IPS-20b (cell line): Measurements from ENCODE around the gene CD27.
"Not testable (repeated sequence)": the region's sequence is repeated elsewhere in the genome, so short reads cannot be mapped to it uniquely, and the experiment has no call there.

Experiments
- H3K27ac ChIP-seq: one replicate; pipeline ENCODE4 v1.5.1; 2013; ENCODE audit warnings: low read length
- H3K27me3 ChIP-seq: 2 replicates; pipeline ENCODE4 v1.6.1; 2013; ENCODE audit warnings: mild to moderate bottlenecking, low read length, inconsistent platforms; ENCODE audit not compliant: insufficient read depth
- H3K36me3 ChIP-seq: 2 replicates; pipeline ENCODE4 v1.6.1; 2013; ENCODE audit warnings: low read depth, mild to moderate bottlenecking, inconsistent platforms, low read length, moderate library complexity; ENCODE audit not compliant: insufficient read depth
- H3K4me1 ChIP-seq: 2 replicates; pipeline ENCODE4 v1.6.1; 2013; ENCODE audit warnings: mild to moderate bottlenecking, control low read depth, inconsistent platforms, low read length, moderate library complexity; ENCODE audit not compliant: insufficient read depth
- H3K4me3 ChIP-seq: 2 replicates; pipeline ENCODE4 v1.5.1; 2013; ENCODE audit warnings: mild to moderate bottlenecking, low read length, inconsistent platforms
- H3K9ac ChIP-seq: 2 replicates; pipeline ENCODE4 v1.6.1; 2013; ENCODE audit warnings: low read depth, mild to moderate bottlenecking, inconsistent platforms, low read length, moderate library complexity
- H3K9me3 ChIP-seq: 2 replicates; pipeline ENCODE4 v1.6.1; 2013; ENCODE audit warnings: mild to moderate bottlenecking, low read depth, low read length, inconsistent platforms; ENCODE audit not compliant: insufficient read depth

The CD27 gene

GRCh38 chr12:6466184-6466573 lies 21.4 kb downstream of the CD27 start:
- Histone ChIP-seq H3K36me3 (peaks cover 46% of the 10 kb centered on the region), H3K27ac (no peak overlapping the region), H3K4me1 (peaks cover 4% of the 10 kb centered on the region; the same call in 1 of the 2 replicates), H3K9ac (no peak overlapping the region), H3K27me3 (peaks cover 10% of the 10 kb centered on the region; the same call in 1 of the 2 replicates), H3K9me3 (no peaks in the 10 kb centered on the region), H3K4me3 (no peak overlapping the region)

- H3K4me1 ChIP-seq, H3K9ac ChIP-seq, H3K27ac ChIP-seq, H3K27me3 ChIP-seq, H3K9me3 ChIP-seq, H3K4me3 ChIP-seq: not testable (repeated sequence)
- H3K36me3 ChIP-seq, result peaks cover 40% of the 10 kb centered on the region
These were observed 22.0 kb downstream of the CD27 start for GRCh38 chr12:6466751-6467150.

GRCh38 chr12:6467571-6468282 lies 23.0 kb downstream of the CD27 start:
- not testable (repeated sequence) for H3K9me3 ChIP-seq, H3K27ac ChIP-seq, H3K4me3 ChIP-seq, H3K4me1 ChIP-seq, H3K9ac ChIP-seq, H3K27me3 ChIP-seq
- peaks cover 31% of the 10 kb centered on the region for H3K36me3 ChIP-seq

DNA sequence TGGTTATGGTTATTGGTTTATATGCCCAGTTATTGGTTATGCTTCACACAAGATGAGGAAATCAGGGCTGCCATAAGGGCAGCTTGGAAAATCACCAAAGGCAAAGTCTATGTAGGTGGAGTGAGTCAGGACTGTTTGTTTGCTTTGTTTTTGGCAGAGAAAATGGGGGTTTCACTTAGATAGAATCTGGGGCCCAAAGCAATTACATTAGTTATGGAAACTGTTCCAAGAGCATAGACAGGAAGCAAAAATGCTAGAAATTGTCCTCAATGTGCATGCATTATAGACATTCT lies 23.5 kb downstream of the CD27 start:
- Histone ChIP-seq H3K27me3 (peaks cover 10% of the 10 kb centered on the region; the same call in 1 of the 2 replicates), H3K9me3 (no peaks in the 10 kb centered on the region), H3K9ac (no peak overlapping the region), H3K4me1 (peaks cover 7% of the 10 kb centered on the region; the same call in 1 of the 2 replicates), H3K36me3 (peaks cover 26% of the 10 kb centered on the region), H3K27ac (no peak overlapping the region), H3K4me3 (no peak overlapping the region)

DNA sequence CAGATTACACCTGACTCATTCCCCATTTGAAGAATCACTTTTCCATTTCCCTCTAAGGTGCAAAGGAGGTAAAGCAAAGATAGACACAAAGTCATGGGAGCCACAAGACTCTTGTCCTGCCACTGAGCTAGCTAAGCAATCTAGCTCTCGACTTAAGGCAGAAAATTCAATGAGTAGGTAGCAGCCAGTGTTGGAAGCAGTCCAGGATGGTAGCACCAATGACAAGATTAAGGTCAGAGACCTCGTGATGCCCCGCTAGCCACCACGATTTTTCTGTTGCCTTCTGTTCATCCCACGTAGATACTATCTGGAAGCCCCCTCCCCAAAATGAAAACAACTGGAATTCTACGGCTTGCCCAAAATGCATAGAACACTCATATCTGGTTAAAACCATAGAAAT lies 24.3 kb downstream of the CD27 start:
- peaks cover 7% of the 10 kb centered on the region; the same call in 1 of the 2 replicates for H3K4me1 ChIP-seq
- H3K4me3 ChIP-seq, result peak overlapping the region; percentile 94; the same call in 1 of the 2 replicates
- no peak overlapping the region for H3K9ac ChIP-seq
- peaks cover 10% of the 10 kb centered on the region; the same call in 1 of the 2 replicates for H3K27me3 ChIP-seq
- H3K27ac ChIP-seq, result no peak overlapping the region
- no peaks in the 10 kb centered on the region for H3K9me3 ChIP-seq
- H3K36me3 ChIP-seq, result peaks cover 17% of the 10 kb centered on the region

DNA sequence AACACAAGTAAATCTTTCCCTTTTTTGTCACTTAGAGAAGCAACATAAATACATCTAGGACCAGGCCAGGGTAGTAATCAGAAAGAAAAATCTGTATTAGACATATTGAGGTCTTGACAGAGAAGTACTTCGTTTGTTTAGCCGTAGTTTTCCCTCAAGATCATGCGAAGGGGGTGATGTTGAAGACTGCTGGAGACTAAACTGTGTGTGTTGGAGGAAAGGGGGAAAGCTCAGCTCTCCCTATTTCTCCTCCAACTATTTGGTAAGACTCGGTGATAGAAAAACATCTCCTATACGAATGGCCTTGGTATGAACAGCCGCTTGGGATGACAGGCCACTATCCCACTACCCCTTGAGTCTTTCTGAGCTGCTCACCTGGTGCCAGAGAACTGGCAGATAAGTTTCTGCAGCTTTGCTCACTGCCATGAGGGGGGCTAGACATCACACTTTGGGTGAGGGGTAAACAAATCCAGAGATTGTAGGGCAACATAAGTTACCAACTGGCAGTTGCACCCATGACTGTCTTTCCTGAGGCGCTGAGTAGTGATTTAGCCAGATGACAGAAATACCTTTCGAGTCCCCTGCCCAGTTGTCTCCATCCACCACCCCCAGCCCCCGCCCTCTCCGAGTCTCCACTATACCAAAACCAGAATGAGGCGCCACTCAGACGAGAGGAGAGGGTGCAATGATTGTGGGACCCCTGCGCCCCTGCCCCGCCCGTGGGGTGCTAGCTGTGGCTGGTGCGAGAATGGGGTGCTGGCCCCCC lies 25.0 kb downstream of the CD27 start:
- no peaks in the 10 kb centered on the region for H3K9me3 ChIP-seq
- no peak overlapping the region for H3K27ac ChIP-seq
- H3K4me1 ChIP-seq, result peaks cover 7% of the 10 kb centered on the region; the same call in 1 of the 2 replicates

GRCh38 chr12:6470375-6471163 lies 25.8 kb downstream of the CD27 start, which contains the start of gene VAMP1:
TSS of gene VAMP1 (minus strand) at chr12:6470677. CDS start at chr12:6470531, 146 bp downstream.
- Histone ChIP-seq H3K27ac (no peak within 1 kb of the TSS), H3K4me1 (peaks cover 7% of the 10 kb centered on the region; the same call in 1 of the 2 replicates), H3K4me3 (peak within 1 kb of the TSS; percentile 94)

More for the DNA sequence above, 25.0 kb downstream of the CD27 start:
- Histone ChIP-seq H3K4me3 (peak overlapping the region; percentile 94), H3K9ac (peak overlapping the region; percentile 70; the same call in 1 of the 2 replicates), H3K27me3 (peaks cover 10% of the 10 kb centered on the region; the same call in 1 of the 2 replicates), H3K36me3 (peaks cover 10% of the 10 kb centered on the region)

GRCh38 chr12:6471989-6472360 lies 27.2 kb downstream of the CD27 start:
- Histone ChIP-seq H3K27me3 (peaks cover 10% of the 10 kb centered on the region; the same call in 1 of the 2 replicates), H3K9me3 (no peaks in the 10 kb centered on the region), H3K36me3 (peaks cover 4% of the 10 kb centered on the region; the same call in 1 of the 2 replicates), H3K27ac (no peak overlapping the region), H3K4me3 (no peak overlapping the region), H3K4me1 (peaks cover 7% of the 10 kb centered on the region; the same call in 1 of the 2 replicates), H3K9ac (no peak overlapping the region)

More at GRCh38 chr12:6470375-6471163, 25.8 kb downstream of the CD27 start, which contains the start of gene VAMP1:
- Histone ChIP-seq H3K27me3 (peaks cover 10% of the 10 kb centered on the region; the same call in 1 of the 2 replicates), H3K9me3 (no peaks in the 10 kb centered on the region), H3K36me3 (peaks cover 7% of the 10 kb centered on the region; the same call in 1 of the 2 replicates), H3K9ac (peak within 1 kb of the TSS; percentile 70; the same call in 1 of the 2 replicates)

DNA sequence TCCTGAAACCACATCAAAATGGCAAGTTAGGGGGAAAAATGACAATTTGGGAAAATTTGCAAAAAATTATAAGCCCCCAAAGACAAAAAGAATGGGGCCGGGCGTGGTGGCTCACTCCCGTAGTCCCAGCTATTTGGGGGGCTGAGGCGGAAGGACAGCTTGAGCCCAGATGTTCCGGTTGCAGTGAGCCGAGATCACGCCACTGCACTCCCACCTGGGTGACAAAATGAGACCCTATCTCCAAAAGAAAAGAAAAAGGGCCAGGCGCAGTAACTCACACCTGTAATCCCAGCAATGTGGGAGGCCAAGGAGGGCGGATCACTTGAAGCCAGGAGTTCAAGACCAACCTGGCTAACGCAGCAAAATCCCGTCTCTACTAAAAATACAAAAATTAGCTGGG lies 27.7 kb downstream of the CD27 start:
- no peak overlapping the region for H3K27ac ChIP-seq

GRCh38 chr12:6475233-6475975 lies 30.6 kb downstream of the CD27 start:
- not testable (repeated sequence) for H3K4me1 ChIP-seq, H3K4me3 ChIP-seq, H3K27ac ChIP-seq, H3K36me3 ChIP-seq, H3K27me3 ChIP-seq, H3K9me3 ChIP-seq, H3K9ac ChIP-seq

More for the DNA sequence above, 27.7 kb downstream of the CD27 start:
- H3K4me1 ChIP-seq, result peaks cover 7% of the 10 kb centered on the region; the same call in 1 of the 2 replicates
- H3K9me3 ChIP-seq, result no peaks in the 10 kb centered on the region
- peaks cover 4% of the 10 kb centered on the region; the same call in 1 of the 2 replicates for H3K36me3 ChIP-seq
- H3K9ac ChIP-seq, result no peak overlapping the region
- H3K4me3 ChIP-seq, result no peak overlapping the region
- peaks cover 10% of the 10 kb centered on the region; the same call in 1 of the 2 replicates for H3K27me3 ChIP-seq
